Astrocyte of the hippocampus (primary cell): ENCODE results near the gene CTCF.

ENCODE experiments used
- DNase-seq: peaks from one replicate; pipeline ENCODE4 v3.0.0; 2011; ENCODE audit warnings: low read depth, low spot score

Gene CTCF

DNA sequence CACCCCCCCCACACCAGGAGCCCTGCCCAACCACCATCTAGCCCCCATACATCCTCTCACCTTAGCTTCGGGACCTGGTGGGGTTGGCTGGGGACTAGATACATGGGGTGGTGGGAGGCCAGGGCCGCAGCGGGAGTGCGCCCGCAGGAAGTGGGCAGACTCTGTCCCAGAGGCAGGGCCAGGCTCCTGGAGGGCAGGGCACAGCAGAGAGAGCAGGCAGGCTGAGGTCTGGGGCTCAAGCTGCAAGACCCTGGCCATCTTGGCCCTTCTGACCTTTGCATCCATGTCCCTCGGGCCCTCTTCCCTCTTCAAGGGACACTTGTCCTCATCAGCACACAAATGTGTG is 101.5 kb downstream of the CTCF start:
- no peak for DNase-seq

DNA sequence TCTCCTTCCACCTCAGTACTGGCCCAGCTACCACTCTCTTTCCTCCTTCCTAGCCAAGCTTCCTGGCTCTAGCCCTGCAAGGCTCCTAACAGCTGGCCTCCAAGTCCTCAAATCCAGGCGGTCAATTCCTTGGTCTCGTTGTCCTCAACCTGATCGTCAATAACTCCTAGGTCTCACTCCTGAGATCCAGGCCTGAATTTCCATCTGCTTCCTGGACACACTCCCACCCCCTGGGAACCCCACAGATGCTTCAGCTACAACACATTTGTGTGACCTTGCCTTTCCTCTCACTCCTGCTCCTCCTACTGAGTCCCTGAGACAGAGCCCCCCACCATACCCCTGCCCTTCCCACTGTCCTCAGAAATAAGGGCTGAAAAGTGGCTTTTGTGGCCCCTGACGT is 101.9 kb downstream of the CTCF start:
- no peak for DNase-seq

DNA sequence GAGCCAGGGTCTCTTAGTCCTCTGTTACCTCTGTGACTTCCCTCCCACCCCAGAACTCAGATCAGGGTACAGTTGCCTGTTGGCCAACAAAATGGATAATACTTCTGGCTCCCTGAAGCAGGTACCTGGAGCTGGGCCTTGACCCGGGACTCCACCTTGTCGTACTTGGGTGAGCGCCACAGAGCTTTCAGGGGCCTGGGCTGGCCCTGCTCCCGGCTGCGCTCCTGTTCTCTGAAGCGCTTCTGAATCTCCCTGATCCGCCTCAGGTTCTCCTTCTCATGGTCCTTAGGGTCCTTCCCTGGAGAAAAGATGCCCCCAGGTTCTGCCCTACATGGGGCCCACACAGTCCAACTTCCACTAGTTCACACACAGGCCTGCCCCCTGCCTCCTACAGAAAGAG is 102.5 kb downstream of the CTCF start:
- DNase-seq = no peak

- DNase-seq = no peak
Observed at GRCh38 chr16:67665598-67665997, 103.3 kb downstream of the CTCF start.

DNA sequence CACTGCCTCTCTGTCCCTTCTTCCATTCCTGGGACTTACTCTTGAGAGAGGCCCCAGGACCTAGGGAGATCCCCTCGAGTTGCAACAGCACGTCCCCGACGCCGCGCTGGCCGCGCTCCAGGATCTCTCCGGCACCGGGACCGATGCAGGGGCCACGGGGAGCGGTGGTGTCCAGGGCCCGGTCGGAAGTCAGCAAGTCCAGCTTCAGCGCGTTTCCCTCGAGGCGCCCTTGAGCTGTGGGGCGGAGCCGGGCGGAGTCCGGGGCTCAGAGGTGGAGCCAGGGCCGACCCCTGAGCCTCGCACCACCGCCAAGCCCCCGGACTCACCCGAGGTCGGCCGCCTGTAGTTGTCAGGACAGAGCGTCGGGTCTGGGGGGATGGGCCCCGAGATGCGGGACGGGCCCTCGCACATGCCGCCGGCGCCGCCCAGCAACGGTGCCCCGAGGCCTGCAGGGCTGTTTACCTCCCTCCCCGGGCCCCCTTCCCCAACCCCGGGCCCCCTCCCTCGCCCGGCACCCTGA is 103.8 kb downstream of the CTCF start:
- peak; percentile 41 for DNase-seq

GRCh38 chr16:67666559-67667452 is 104.5 kb downstream of the CTCF start, which contains the start of the genes C16orf86 and ENKD1:
C16orf86 (plus strand) TSS chr16:67666814; CDS start chr16:67666971, 157 bp downstream.
ENKD1 (minus strand) TSS chr16:67666750; CDS start chr16:67666442, 308 bp downstream.
- DNase-seq = peak; percentile 88

- no peak for DNase-seq
Observed at GRCh38 chr16:67667453-67667816, 105.1 kb downstream of the CTCF start.

GRCh38 chr16:67667817-67668494 is 105.6 kb downstream of the CTCF start:
- DNase-seq = peak; percentile 97

GRCh38 chr16:67668495-67669157 is 106.3 kb downstream of the CTCF start:
- DNase-seq = no peak

GRCh38 chr16:67669499-67670101 is 107.3 kb downstream of the CTCF start:
- no peak for DNase-seq

- no peak for DNase-seq
Observed at GRCh38 chr16:67672306-67672705, 110.0 kb downstream of the CTCF start.

GRCh38 chr16:67672739-67673662 is 110.7 kb downstream of the CTCF start:
- peak; percentile 79 for DNase-seq

- DNase-seq = no peak
Observed at GRCh38 chr16:67673712-67674580, 111.6 kb downstream of the CTCF start.

DNA sequence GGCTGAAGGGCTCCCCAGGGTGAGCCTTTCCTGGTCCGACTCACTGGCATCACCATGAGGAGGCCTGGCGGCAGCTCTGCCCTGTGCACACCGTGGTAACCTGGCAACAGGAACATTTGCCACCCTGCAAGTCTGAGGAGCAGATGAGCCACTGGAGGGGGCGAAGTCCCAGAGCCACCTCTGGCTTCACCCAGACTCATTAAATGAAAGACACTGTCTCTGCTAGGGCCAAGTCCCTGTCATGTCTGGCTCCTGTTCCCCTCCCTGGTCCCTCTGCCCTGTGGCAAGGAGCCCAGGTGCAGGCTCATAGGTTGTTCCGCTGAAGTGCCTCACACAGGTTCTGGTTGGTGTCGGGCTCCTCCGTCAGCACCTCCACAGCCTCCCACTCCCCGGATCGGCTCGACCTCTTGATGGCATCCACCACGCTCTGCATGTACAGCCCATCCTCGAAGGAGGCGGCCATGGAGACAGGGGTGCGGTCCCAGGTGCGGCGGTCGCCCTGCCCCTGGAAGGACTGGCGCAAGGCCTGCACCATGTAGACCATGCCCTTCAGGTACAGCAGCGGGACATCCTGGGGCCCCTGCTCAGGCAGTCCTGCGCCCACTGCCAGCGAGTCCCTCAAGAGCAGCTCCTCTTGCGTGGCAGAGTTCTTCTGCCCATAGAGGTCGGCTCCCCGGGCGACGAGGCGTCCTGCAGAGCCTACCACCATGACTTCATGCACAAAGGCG is 112.7 kb downstream of the CTCF start:
- no peak for DNase-seq

GRCh38 chr16:67675579-67675935 is 113.2 kb downstream of the CTCF start:
- no peak for DNase-seq

- no peak for DNase-seq
Observed at GRCh38 chr16:67675999-67676398, 113.7 kb downstream of the CTCF start.

- DNase-seq = no peak
Observed at GRCh38 chr16:67676516-67676915, 114.2 kb downstream of the CTCF start.

GRCh38 chr16:67676939-67677338 is 114.6 kb downstream of the CTCF start:
- no peak for DNase-seq

DNA sequence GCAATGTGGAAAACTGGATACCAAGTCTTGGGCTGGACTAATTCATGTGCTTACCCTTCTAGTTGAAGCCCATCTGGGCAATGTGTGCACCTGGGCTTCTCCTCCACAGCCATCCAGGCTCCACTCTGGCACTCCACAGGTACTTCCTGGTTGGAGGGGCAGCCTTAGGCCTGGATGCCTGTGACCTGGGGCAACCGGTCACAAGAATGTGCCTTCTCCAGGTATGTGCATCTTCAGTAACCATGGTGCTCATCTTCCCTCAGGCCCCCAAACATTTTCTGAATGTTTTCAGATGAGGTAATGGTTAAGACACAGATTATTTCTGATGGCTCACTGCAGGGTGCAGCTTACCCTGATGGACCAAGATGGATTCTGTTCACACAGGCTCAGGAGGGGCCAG is 115.4 kb downstream of the CTCF start:
- no peak for DNase-seq
